Neural cell (in vitro differentiated cells): ENCODE results near the gene IL24. TPM values are rescaled to one million over a fixed set of nuclear protein-coding genes. Genes with fewer than 3 reads are reported as not detected.

Experiments
- H2AFZ ChIP-seq: fragments of 200-600, 300-800 bp; sonication (generic), shearing (Covaris generic); 2 replicates; pipeline ENCODE4 v1.6.0; 2014; ENCODE audit warnings: low read depth, mild to moderate bottlenecking, antibody characterized with exemption, low read length, moderate library complexity
- H3F3A ChIP-seq: fragments of 200-600 bp; shearing (Covaris generic); 2 replicates; pipeline ENCODE4 v1.6.1; 2016; ENCODE audit warnings: mild to moderate bottlenecking, moderate library complexity, mixed read lengths, antibody characterized with exemption, low read length; ENCODE audit not compliant: insufficient read depth, poor library complexity, severe bottlenecking
- H3K27ac ChIP-seq: fragments of 200-600, 300-800 bp; sonication (generic), shearing (Covaris generic); 2 replicates; pipeline ENCODE4 v1.5.1; 2014; ENCODE audit warnings: mild to moderate bottlenecking, low read length, moderate library complexity
- H3K27me3 ChIP-seq: fragments of 300-800, 200-600 bp; sonication (generic), shearing (Covaris generic); 2 replicates; pipeline ENCODE4 v1.6.0; 2014; ENCODE audit warnings: mild to moderate bottlenecking, low read depth, low read length, moderate library complexity; ENCODE audit not compliant: insufficient read depth
- H3K36me3 ChIP-seq: fragments of 300-800, 200-600 bp; sonication (generic), shearing (Covaris generic); 2 replicates; pipeline ENCODE4 v1.5.1; 2014; ENCODE audit warnings: mild to moderate bottlenecking, antibody characterized with exemption, low read length, moderate library complexity; ENCODE audit not compliant: insufficient read depth
- H3K4me2 ChIP-seq: fragments of 300-800, 200-600 bp; sonication (generic), shearing (Covaris generic); 2 replicates; pipeline ENCODE4 v1.6.0; 2014; ENCODE audit warnings: mild to moderate bottlenecking, low read length
- H3K4me3 ChIP-seq: fragments of 300-800, 200-600 bp; sonication (generic), shearing (Covaris generic); 2 replicates; pipeline ENCODE4 v1.5.1; 2014; ENCODE audit warnings: mild to moderate bottlenecking, low read length, moderate library complexity
- H3K79me2 ChIP-seq: fragments of 200-600 bp; shearing (Covaris generic); replicated peaks from 2 replicates; pipeline ENCODE4 v1.6.0; 2014; ENCODE audit warnings: mild to moderate bottlenecking, low read length, moderate library complexity; ENCODE audit not compliant: insufficient read depth
- H3K9ac ChIP-seq: fragments of 300-800, 200-600 bp; sonication (generic), shearing (Covaris generic); 2 replicates; pipeline ENCODE4 v1.6.1; 2016; ENCODE audit warnings: mild to moderate bottlenecking, low read length, mixed read lengths
- H3K9me2 ChIP-seq: fragments of 200-600 bp; shearing (Covaris generic); 2 replicates; pipeline ENCODE4 v1.6.1; 2016; ENCODE audit warnings: mild to moderate bottlenecking, low read length, mixed read lengths; ENCODE audit not compliant: insufficient read depth
- H3K9me3 ChIP-seq: fragments of 200-600, 300-800 bp; sonication (generic), shearing (Covaris generic); 2 replicates; pipeline ENCODE4 v1.6.1; 2016; ENCODE audit warnings: mild to moderate bottlenecking, mixed run types, low read length, moderate library complexity, mixed read lengths
- H4K20me1 ChIP-seq: fragments of 200-600 bp; shearing (Covaris generic); 2 replicates; pipeline ENCODE4 v1.6.1; 2016; ENCODE audit warnings: mild to moderate bottlenecking, mixed run types; ENCODE audit not compliant: insufficient read depth
- CTCF ChIP-seq: fragments of 450-650 bp; IDR thresholded peaks from 2 replicates; pipeline ENCODE4 v1.5.1; 2014; ENCODE audit warnings: antibody characterized with exemption, mild to moderate bottlenecking, moderate library complexity; ENCODE audit not compliant: poor library complexity, severe bottlenecking
- EP300 ChIP-seq: fragments of 450-650 bp; conservative IDR thresholded peaks from 2 replicates; pipeline ENCODE4 v1.6.1; 2014; ENCODE audit warnings: antibody characterized with exemption, mild to moderate bottlenecking, moderate library complexity; ENCODE audit not compliant: poor library complexity, severe bottlenecking
- EZH2 ChIP-seq: fragments of 200-600, 300-800 bp; shearing (Covaris generic), sonication (generic); IDR thresholded peaks from 2 replicates; pipeline ENCODE4 v1.6.1; 2014; ENCODE audit warnings: antibody characterized with exemption, low read length, borderline replicate concordance, mild to moderate bottlenecking; ENCODE audit not compliant: insufficient read depth, poor library complexity, severe bottlenecking
- MXI1 ChIP-seq: fragments of 450-650 bp; conservative IDR thresholded peaks from 2 replicates; pipeline ENCODE4 v1.6.1; 2014; ENCODE audit warnings: antibody characterized with exemption, mild to moderate bottlenecking; ENCODE audit not compliant: poor library complexity, severe bottlenecking
- POLR2AphosphoS5 ChIP-seq: IDR thresholded peaks from 2 replicates; pipeline ENCODE4 v1.6.1; 2012
- RAD21 ChIP-seq: fragments of 450-650 bp; conservative IDR thresholded peaks from 2 replicates; pipeline ENCODE4 v1.6.1; 2014; ENCODE audit warnings: antibody characterized with exemption, mild to moderate bottlenecking, moderate library complexity
- REST ChIP-seq: IDR thresholded peaks from 2 replicates; pipeline ENCODE4 v1.6.1; 2012; ENCODE audit warnings: borderline replicate concordance
- SMC3 ChIP-seq: fragments of 450-650 bp; conservative IDR thresholded peaks from 2 replicates; pipeline ENCODE4 v1.6.1; 2014; ENCODE audit warnings: antibody characterized with exemption, mild to moderate bottlenecking, moderate library complexity; ENCODE audit not compliant: poor library complexity
- TAF1 ChIP-seq: IDR thresholded peaks from 2 replicates; pipeline ENCODE4 v1.6.1; 2012; ENCODE audit warnings: low read depth
- polyA plus RNA-seq: library from polyadenylated mRNA; depleted of rRNA; stranded (reverse); fragments of >200 nt; gene quantifications from 2 replicates; pipeline ENCODE4 v1.2.3, GENCODE V29; 2014

IL24 gene
- polyA plus RNA-seq, 1 donor from 2014 or later, result not detected

- Histone ChIP-seq H3K9me3 (no peaks in the 10 kb centered on the region), H2AFZ (no peak overlapping the region), H3F3A (no peaks in the 10 kb centered on the region), H3K27ac (no peak overlapping the region), H3K9me2 (no peaks in the 10 kb centered on the region), H4K20me1 (no peaks in the 10 kb centered on the region), H3K27me3 (no peaks in the 10 kb centered on the region), H3K36me3 (no peaks in the 10 kb centered on the region), H3K9ac (no peak overlapping the region), H3K79me2 (no peaks in the 10 kb centered on the region), H3K4me3 (no peak overlapping the region), H3K4me2 (no peak overlapping the region)
- TF ChIP-seq POLR2AphosphoS5, result no peak
- TF ChIP-seq TAF1, result no peak
- no peak for TF ChIP-seq CTCF
- TF ChIP-seq RAD21, result no peak
- TF ChIP-seq EZH2, result no peak
- TF ChIP-seq EP300, result no peak
- no peak for TF ChIP-seq REST
- TF ChIP-seq MXI1, result no peak
- no peak for TF ChIP-seq SMC3
Measured at GRCh38 chr1:206895325-206895724, 1.9 kb upstream of the IL24 start.

- Histone ChIP-seq H4K20me1 (no peaks in the 10 kb centered on the region), H3K4me2 (no peak overlapping the region), H2AFZ (no peak overlapping the region)
Measured at GRCh38 chr1:206895837-206896242, 1.4 kb upstream of the IL24 start.

More at GRCh38 chr1:206895837-206896242, 1.4 kb upstream of the IL24 start:
- H3K27ac ChIP-seq, result no peak overlapping the region
- no peaks in the 10 kb centered on the region for H3K27me3 ChIP-seq
- no peak overlapping the region for H3K9ac ChIP-seq
- H3K9me3 ChIP-seq, result no peaks in the 10 kb centered on the region
- no peak overlapping the region for H3K4me3 ChIP-seq
- H3K79me2 ChIP-seq, result no peaks in the 10 kb centered on the region
- no peak for TF ChIP-seq SMC3
- no peak for TF ChIP-seq EZH2
- no peak for TF ChIP-seq MXI1
- no peak for TF ChIP-seq TAF1
- H3K9me2 ChIP-seq, result no peaks in the 10 kb centered on the region
- no peaks in the 10 kb centered on the region for H3K36me3 ChIP-seq
- H3F3A ChIP-seq, result no peaks in the 10 kb centered on the region
